ENCODE data around the gene TUBB4A. TPM values are rescaled to one million over a fixed set of nuclear protein-coding genes. Genes with fewer than 3 reads are reported as not detected.

The TUBB4A gene
- total RNA-seq, 6 experiments from 2014 or later = not detected

- DNase-seq = peak; percentile 9
- Mint-ChIP-seq H3K27me3 (ENCODE audit: insufficient read depth) (peaks cover 5% of the 10 kb centered on the region), H3K36me3 (ENCODE audit: low read depth) (peaks cover 12% of the 10 kb centered on the region), H3K27ac (peak within 1 kb of the TSS; percentile 60; the same call in 1 of the 2 replicates), H3K4me1 (ENCODE audit: low read depth) (peaks cover 24% of the 10 kb centered on the region), H3K9me3 (peaks cover 7% of the 10 kb centered on the region; the same call in 1 of the 2 replicates), H3K4me3 (peak within 1 kb of the TSS; percentile 90)
- TF ChIP-seq CTCF (IDR thresholded peaks at IDR 0.05) = no peak
Measured at GRCh38 chr19:6459262-6460098, 42.6 kb downstream of the TUBB4A start, which contains the start of gene SLC25A23. TSS of gene SLC25A23 (minus strand) at chr19:6459792. CDS start at chr19:6459628, 164 bp downstream.

GRCh38 chr19:6458695-6459261 is 43.3 kb downstream of the TUBB4A start:
- Mint-ChIP-seq H3K4me1 (ENCODE audit: low read depth) (peaks cover 24% of the 10 kb centered on the region), H3K4me3 (peak overlapping the region; percentile 83)
- TF ChIP-seq CTCF (IDR thresholded peaks at IDR 0.05) = no peak

GRCh38 chr19:6457958-6458694 is 44.0 kb downstream of the TUBB4A start:
- peaks cover 5% of the 10 kb centered on the region for H3K27me3 Mint-ChIP-seq (ENCODE audit: insufficient read depth)
- no peak for TF ChIP-seq CTCF (IDR thresholded peaks at IDR 0.05)
- peaks cover 16% of the 10 kb centered on the region; the same call in 1 of the 2 replicates for H3K9me3 Mint-ChIP-seq
- no peak for DNase-seq
- H3K27ac Mint-ChIP-seq = no peak overlapping the region
- peak overlapping the region; percentile 83 for H3K4me3 Mint-ChIP-seq
- H3K36me3 Mint-ChIP-seq (ENCODE audit: low read depth) = peaks cover 22% of the 10 kb centered on the region
- peaks cover 24% of the 10 kb centered on the region for H3K4me1 Mint-ChIP-seq (ENCODE audit: low read depth)

More at GRCh38 chr19:6458695-6459261, 43.3 kb downstream of the TUBB4A start:
- H3K36me3 Mint-ChIP-seq (ENCODE audit: low read depth) = peaks cover 16% of the 10 kb centered on the region
- H3K9me3 Mint-ChIP-seq = peaks cover 11% of the 10 kb centered on the region; the same call in 1 of the 2 replicates
- no peak for DNase-seq
- peaks cover 5% of the 10 kb centered on the region for H3K27me3 Mint-ChIP-seq (ENCODE audit: insufficient read depth)
- H3K27ac Mint-ChIP-seq = no peak overlapping the region

- Mint-ChIP-seq H3K9me3 (peaks cover 16% of the 10 kb centered on the region), H3K4me1 (ENCODE audit: low read depth) (peaks cover 24% of the 10 kb centered on the region), H3K4me3 (no peak overlapping the region), H3K36me3 (ENCODE audit: low read depth) (peaks cover 29% of the 10 kb centered on the region), H3K27ac (no peak overlapping the region), H3K27me3 (ENCODE audit: insufficient read depth) (peaks cover 2% of the 10 kb centered on the region; the same call in 1 of the 2 replicates)
- no peak for TF ChIP-seq CTCF (IDR thresholded peaks at IDR 0.05)
- no peak for DNase-seq
Measured at GRCh38 chr19:6455924-6456323, 46.2 kb downstream of the TUBB4A start.

- TF ChIP-seq CTCF (IDR thresholded peaks at IDR 0.05) = no peak
- Mint-ChIP-seq H3K4me1 (ENCODE audit: low read depth) (peaks cover 14% of the 10 kb centered on the region), H3K4me3 (no peak overlapping the region), H3K27me3 (ENCODE audit: insufficient read depth) (peaks cover 5% of the 10 kb centered on the region; the same call in 1 of the 2 replicates), H3K36me3 (ENCODE audit: low read depth) (peaks cover 34% of the 10 kb centered on the region), H3K27ac (no peak overlapping the region), H3K9me3 (peaks cover 16% of the 10 kb centered on the region)
- no peak for DNase-seq
Measured at GRCh38 chr19:6453951-6454565, 48.1 kb downstream of the TUBB4A start.
